H9 (cell line): ENCODE results near the gene NFATC1. TPM values are rescaled to one million over a fixed set of nuclear protein-coding genes. Genes with fewer than 3 reads are reported as not detected.
A peak's percentile ranks its signal among the peaks of the same experiment; 100 is the strongest.

ENCODE experiments used
- DNase-seq: peaks from one replicate; pipeline ENCODE4 v3.0.0-alpha.2; 2017
- H2AFZ ChIP-seq: one replicate; pipeline ENCODE4 v1.6.1; 2013; ENCODE audit warnings: mild to moderate bottlenecking, low read length, control low read depth, moderate library complexity
- H2AK5ac ChIP-seq: 2 replicates; pipeline ENCODE4 v1.6.1; 2013; ENCODE audit warnings: low read length, control low read depth, mixed read lengths; ENCODE audit not compliant: insufficient read length
- H2BK120ac ChIP-seq: one replicate; pipeline ENCODE4 v1.6.1; 2013; ENCODE audit warnings: low read depth, mild to moderate bottlenecking, low read length, control low read depth, inconsistent platforms; ENCODE audit not compliant: poor library complexity, severe bottlenecking
- H2BK12ac ChIP-seq: 2 replicates; pipeline ENCODE4 v1.6.1; 2013; ENCODE audit warnings: low read length, control low read depth, mixed read lengths, low read depth; ENCODE audit not compliant: insufficient read length
- H2BK15ac ChIP-seq: 2 replicates; pipeline ENCODE4 v1.6.1; 2013; ENCODE audit warnings: low read depth, low read length, control low read depth
- H2BK20ac ChIP-seq: one replicate; pipeline ENCODE4 v1.6.1; 2013; ENCODE audit warnings: low read depth, mild to moderate bottlenecking, low read length, control low read depth, inconsistent platforms; ENCODE audit not compliant: poor library complexity, severe bottlenecking
- H2BK5ac ChIP-seq: 2 replicates; pipeline ENCODE4 v1.6.1; 2013; ENCODE audit warnings: low read length, control low read depth, mixed read lengths; ENCODE audit not compliant: insufficient read length
- H3K14ac ChIP-seq: 2 replicates; pipeline ENCODE4 v1.6.1; 2013; ENCODE audit warnings: low read length, control low read depth; ENCODE audit not compliant: insufficient read depth
- H3K18ac ChIP-seq: 2 replicates; pipeline ENCODE4 v1.6.1; 2013; ENCODE audit warnings: low read depth, mild to moderate bottlenecking, mixed read lengths, low read length, control low read depth; ENCODE audit not compliant: insufficient read length
- H3K23ac ChIP-seq: 2 replicates; pipeline ENCODE4 v1.6.1; 2013; ENCODE audit warnings: low read length, control low read depth, mixed read lengths, low read depth; ENCODE audit not compliant: insufficient read length
- H3K23me2 ChIP-seq: 2 replicates; pipeline ENCODE4 v1.6.1; 2013; ENCODE audit warnings: low read depth, mild to moderate bottlenecking, mixed read lengths, low read length, control low read depth; ENCODE audit not compliant: insufficient read length, poor library complexity, severe bottlenecking
- H3K27ac ChIP-seq: 2 replicates; pipeline ENCODE4 v1.5.1; 2013; ENCODE audit warnings: low read length, control low read depth, mixed read lengths, low read depth; ENCODE audit not compliant: insufficient read length
- H3K27me3 ChIP-seq: 2 replicates; pipeline ENCODE4 v1.6.1; 2013; ENCODE audit warnings: low read length, control low read depth, inconsistent platforms; ENCODE audit not compliant: insufficient read depth
- H3K4ac ChIP-seq: 2 replicates; pipeline ENCODE4 v1.6.1; 2013; ENCODE audit warnings: low read depth, mild to moderate bottlenecking, control low read depth, inconsistent platforms, low read length, moderate library complexity
- H3K4me1 ChIP-seq: 2 replicates; pipeline ENCODE4 v1.6.1; 2013; ENCODE audit warnings: low read length, control low read depth, inconsistent platforms; ENCODE audit not compliant: insufficient read depth
- H3K4me2 ChIP-seq: 2 replicates; pipeline ENCODE4 v1.6.1; 2013; ENCODE audit warnings: low read length, control low read depth, mixed read lengths; ENCODE audit not compliant: insufficient read length, insufficient read depth
- H3K56ac ChIP-seq: 2 replicates; pipeline ENCODE4 v1.6.1; 2013; ENCODE audit warnings: low read depth, mild to moderate bottlenecking, mixed read lengths, low read length, control low read depth; ENCODE audit not compliant: insufficient read length
- H3K79me1 ChIP-seq: 2 replicates; pipeline ENCODE4 v1.6.1; 2013; ENCODE audit warnings: low read depth, mild to moderate bottlenecking, moderate library complexity, low read length, control low read depth, inconsistent platforms; ENCODE audit not compliant: insufficient read depth, poor library complexity, severe bottlenecking
- H3K79me2 ChIP-seq: 2 replicates; pipeline ENCODE4 v1.6.1; 2013; ENCODE audit warnings: low read length, control low read depth, inconsistent platforms; ENCODE audit not compliant: insufficient read depth
- H3K9ac ChIP-seq: 2 replicates; pipeline ENCODE4 v1.6.1; 2013; ENCODE audit warnings: low read length, control low read depth, mixed read lengths; ENCODE audit not compliant: insufficient read length; ENCODE audit errors: extremely low read depth
- H3K9me3 ChIP-seq: one replicate; pipeline ENCODE4 v1.6.1; 2013; ENCODE audit warnings: low read depth, low read length, inconsistent platforms; ENCODE audit not compliant: control insufficient read depth
- H3T11ph ChIP-seq: one replicate; pipeline ENCODE4 v1.6.1; 2013; ENCODE audit warnings: mild to moderate bottlenecking, low read length, control low read depth, inconsistent platforms
- H4K20me1 ChIP-seq: one replicate; pipeline ENCODE4 v1.6.1; 2013; ENCODE audit not compliant: control insufficient read depth, insufficient read length, insufficient read depth
- H4K5ac ChIP-seq: 2 replicates; pipeline ENCODE4 v1.6.1; 2013; ENCODE audit warnings: low read depth, mild to moderate bottlenecking, mixed read lengths, low read length, control low read depth; ENCODE audit not compliant: insufficient read length
- H4K8ac ChIP-seq: replicated peaks from 2 replicates; pipeline ENCODE4 v1.6.1; 2013; ENCODE audit warnings: low read length, control low read depth, mixed read lengths, low read depth; ENCODE audit not compliant: insufficient read length
- H4K91ac ChIP-seq: 2 replicates; pipeline ENCODE4 v1.6.1; 2013; ENCODE audit warnings: low read depth, mild to moderate bottlenecking, moderate library complexity, mixed read lengths, low read length, control low read depth; ENCODE audit not compliant: insufficient read length
- H3K27ac Mint-ChIP-seq, 3 experiments: 2 replicates in 2 of 3; 3 replicates in 1 of 3; pipeline ENCODE4 v1.8.0; 2020 to 2021; ENCODE audit warnings: mixed read lengths in 3 of 3, mild to moderate bottlenecking in 1 of 3, moderate library complexity in 1 of 3
- H3K27me3 Mint-ChIP-seq: 2 replicates; pipeline ENCODE4 v1.8.0; 2021; ENCODE audit warnings: low read depth, mild to moderate bottlenecking, moderate library complexity, mixed read lengths
- H3K36me3 Mint-ChIP-seq, 3 experiments: 2 replicates in 2 of 3; 3 replicates in 1 of 3; pipeline ENCODE4 v1.8.0; 2020 to 2021; ENCODE audit warnings: low read depth in 3 of 3, mixed read lengths in 3 of 3; ENCODE audit not compliant: insufficient read depth in 1 of 3
- H3K4me1 Mint-ChIP-seq, 2 experiments: 2 replicates each; pipeline ENCODE4 v1.8.0; 2020; ENCODE audit warnings: mixed read lengths in 2 of 2
- H3K4me3 Mint-ChIP-seq, 2 experiments: 2 replicates in 1 of 2; 3 replicates in 1 of 2; pipeline ENCODE4 v1.8.0; 2020 to 2021; ENCODE audit warnings: mild to moderate bottlenecking in 2 of 2, mixed read lengths in 2 of 2, moderate library complexity in 1 of 2
- H3K9me3 Mint-ChIP-seq, 2 experiments: 2 replicates in 1 of 2; 3 replicates in 1 of 2; pipeline ENCODE4 v1.8.0; 2020; ENCODE audit warnings: mild to moderate bottlenecking in 2 of 2, mixed read lengths in 2 of 2, moderate library complexity in 1 of 2
- CTCF ChIP-seq: fragments of 200-600 bp; sonication (generic); conservative IDR thresholded peaks from 3 replicates; pipeline ENCODE4 v1.8.0; 2021; ENCODE audit warnings: antibody characterized with exemption, mild to moderate bottlenecking
- WGBS: extraction: QIAGEN DNeasy Blood & Tissue Kit; methylation state at CpG from one replicate; pipeline ENCODE4 v1.1.7; 2013; ENCODE audit warnings: missing lambda C conversion rate, low lambda C conversion rate, mixed read lengths; ENCODE audit not compliant: insufficient read length; ENCODE audit errors: extremely low coverage; 5-methylcytosine and 5-hydroxymethylcytosine counted together
- total RNA-seq: library from RNA; stranded (reverse); gene quantifications from 2 replicates; pipeline ENCODE4 v1.2.1, GENCODE V29; 2021

The NFATC1 gene
- total RNA-seq, 1 experiment from 2014 or later: 5.5 TPM

GRCh38 chr18:79521416-79522205 is 125.9 kb downstream of the NFATC1 start:
- Histone ChIP-seq H3K9ac (no peak overlapping the region), H3T11ph (no peak overlapping the region), H3K9me3 (no peaks in the 10 kb centered on the region), H4K5ac (no peak overlapping the region), H3K79me1 (no peaks in the 10 kb centered on the region), H4K20me1 (no peaks in the 10 kb centered on the region), H3K23me2 (no peaks in the 10 kb centered on the region), H3K4me2 (no peak overlapping the region), H3K14ac (no peak overlapping the region), H3K27me3 (no peaks in the 10 kb centered on the region), H3K18ac (no peak overlapping the region), H2AK5ac (no peak overlapping the region), H2BK15ac (no peak overlapping the region), H2BK20ac (no peak overlapping the region), H3K4ac (no peak overlapping the region), H3K56ac (no peak overlapping the region), H2BK120ac (no peak overlapping the region), H4K91ac (no peak overlapping the region), H2BK5ac (no peak overlapping the region), H2AFZ (no peak overlapping the region), H4K8ac (no peak overlapping the region), H3K79me2 (no peaks in the 10 kb centered on the region), H3K4me1 (no peaks in the 10 kb centered on the region), H3K27ac (no peak overlapping the region), H3K23ac (no peak overlapping the region), H2BK12ac (no peak overlapping the region)
- Mint-ChIP-seq H3K27me3 (peaks cover 2% of the 10 kb centered on the region; the same call in 1 of the 2 replicates), H3K4me3 (no peak overlapping the region), H3K4me1 (peaks cover 5 to 22% of the 10 kb centered on the region in 2 experiments), H3K27ac (no peak overlapping the region), H3K9me3 (no peaks in the 10 kb centered on the region), H3K36me3 (no peaks in the 10 kb centered on the region)
- DNase-seq: peak; percentile 2
- TF ChIP-seq CTCF: no peak
- WGBS: no CpG with 5 or more reads among the region's 9 CpGs
